Smooth muscle cell (in vitro differentiated cells): Measurements from ENCODE around the gene FBXW11. TPM values are rescaled to one million over a fixed set of nuclear protein-coding genes. Genes with fewer than 3 reads are reported as not detected.

Experiments
- DNase-seq: peaks from one replicate; lab custom pipeline; 2025; ENCODE audit not compliant: unreplicated experiment; lab: John Stamatoyannopoulos, UW
- H2AFZ ChIP-seq: fragments of 200-600 bp; sonication (generic); 2 replicates; pipeline ENCODE4 v1.6.0; 2016; ENCODE audit warnings: antibody characterized with exemption, low read depth, mild to moderate bottlenecking
- H3F3A ChIP-seq: fragments of 200-600 bp; sonication (generic); 2 replicates; pipeline ENCODE4 v1.6.0; 2017; ENCODE audit warnings: antibody characterized with exemption, low read depth
- H3K27ac ChIP-seq: fragments of 200-600 bp; sonication (generic); 2 replicates; pipeline ENCODE4 v1.5.1; 2016; ENCODE audit warnings: low read depth, mild to moderate bottlenecking
- H3K27me3 ChIP-seq: fragments of 200-600 bp; sonication (generic); 2 replicates; pipeline ENCODE4 v1.6.1; 2016; ENCODE audit warnings: low read depth, mild to moderate bottlenecking
- H3K36me3 ChIP-seq: fragments of 200-600 bp; sonication (generic); 2 replicates; pipeline ENCODE4 v1.5.1; 2016; ENCODE audit warnings: low read depth
- H3K4me1 ChIP-seq: fragments of 200-600 bp; sonication (generic); 2 replicates; pipeline ENCODE4 v1.5.1; 2016; ENCODE audit warnings: low read depth
- H3K4me2 ChIP-seq: fragments of 200-600 bp; sonication (generic); 2 replicates; pipeline ENCODE4 v1.6.0; 2016; ENCODE audit warnings: mild to moderate bottlenecking
- H3K4me3 ChIP-seq: fragments of 200-600 bp; sonication (generic); 2 replicates; pipeline ENCODE4 v1.5.1; 2016; ENCODE audit warnings: mild to moderate bottlenecking
- H3K79me2 ChIP-seq: fragments of 200-600 bp; sonication (generic); 2 replicates; pipeline ENCODE4 v1.6.0; 2016; ENCODE audit warnings: low read depth, mild to moderate bottlenecking
- H3K9ac ChIP-seq: fragments of 200-600 bp; sonication (generic); 2 replicates; pipeline ENCODE4 v1.6.0; 2016; ENCODE audit warnings: low read depth
- H3K9me3 ChIP-seq: fragments of 200-600 bp; sonication (generic); replicated peaks from 2 replicates; pipeline ENCODE4 v1.5.1; 2016; ENCODE audit warnings: low read depth
- H4K20me1 ChIP-seq: fragments of 200-600 bp; sonication (generic); 2 replicates; pipeline ENCODE4 v1.6.0; 2016; ENCODE audit warnings: low read depth
- CTCF ChIP-seq: fragments of 200-600 bp; sonication (generic); IDR thresholded peaks from 2 replicates; pipeline ENCODE4 v1.5.1; 2017; ENCODE audit warnings: borderline replicate concordance, mild to moderate bottlenecking, antibody characterized with exemption; ENCODE audit not compliant: insufficient read depth, poor library complexity, severe bottlenecking
- WGBS: methylation state at CpG from one replicate; pipeline ENCODE4 v1.1.7; 2016; ENCODE audit warnings: low lambda C conversion rate; 5-methylcytosine and 5-hydroxymethylcytosine counted together
- polyA plus RNA-seq: library from polyadenylated mRNA; unstranded; fragments of >200 nt; fragmentation: Nextera tagmentation; extraction: Ambion mirVana; gene quantifications from 2 replicates; pipeline ENCODE4 v1.2.1, GENCODE V29; 2016
- total RNA-seq: library from RNA; depleted of rRNA; stranded (reverse); fragments of >200 nt; gene quantifications from 2 replicates; pipeline ENCODE4 v1.2.3, GENCODE V29; 2014

FBXW11 gene
- total and polyA plus RNA-seq, 2 experiments from 2014 or later: 27.4 to 83.7 TPM

DNA sequence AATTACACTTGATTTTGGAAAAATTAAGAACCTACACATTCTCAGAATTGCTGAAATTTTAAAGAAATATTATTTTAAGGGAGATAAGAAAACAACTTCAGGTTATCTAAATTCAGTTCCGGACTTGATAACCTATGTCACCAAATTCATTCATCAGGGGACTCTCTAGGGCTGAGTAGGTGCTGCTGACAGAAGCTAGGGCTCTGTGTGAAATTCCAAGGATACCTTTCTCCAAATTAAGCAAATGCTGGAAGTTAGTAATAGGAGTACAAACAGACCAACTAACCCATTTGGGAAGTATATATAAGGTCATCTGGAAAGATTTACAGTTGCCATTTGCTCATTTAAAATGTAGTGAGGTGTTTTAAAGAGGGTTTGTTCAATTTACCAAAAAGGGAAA lies 136.5 kb downstream of the FBXW11 start:
- Histone ChIP-seq H3K36me3 (peaks cover 17% of the 10 kb centered on the region), H3K27me3 (no peaks in the 10 kb centered on the region), H4K20me1 (peaks cover 55% of the 10 kb centered on the region), H3K9ac (no peak overlapping the region), H3F3A (no peaks in the 10 kb centered on the region), H3K4me1 (no peaks in the 10 kb centered on the region), H3K79me2 (no peaks in the 10 kb centered on the region), H2AFZ (no peak overlapping the region), H3K4me2 (no peak overlapping the region), H3K4me3 (no peak overlapping the region), H3K27ac (no peak overlapping the region), H3K9me3 (no peaks in the 10 kb centered on the region)
- WGBS: 88% methylated on average over 1 of the region's 1 CpG
- TF ChIP-seq CTCF: no peak
- no peak for DNase-seq

DNA sequence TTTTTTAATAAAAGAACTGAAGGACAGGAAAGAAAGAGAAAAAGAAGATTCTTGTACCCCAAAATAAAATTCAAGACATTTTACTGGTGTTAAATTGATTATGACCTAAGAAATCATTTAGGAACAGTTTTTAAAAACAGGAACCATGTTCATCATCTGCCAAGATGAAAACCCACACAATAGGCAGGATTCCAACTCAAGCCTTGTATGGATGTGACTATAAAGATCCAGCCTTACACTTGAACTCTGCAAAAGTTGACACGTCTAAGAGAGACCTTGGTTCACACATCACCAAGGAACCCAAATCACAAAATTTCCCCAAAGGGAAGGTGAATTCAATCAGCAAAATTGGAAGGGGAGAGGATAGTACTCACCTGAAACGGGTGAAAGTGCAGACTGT lies 138.2 kb downstream of the FBXW11 start:
- Histone ChIP-seq H3K4me2 (no peak overlapping the region), H2AFZ (no peak overlapping the region), H4K20me1 (peaks cover 49% of the 10 kb centered on the region), H3F3A (no peaks in the 10 kb centered on the region), H3K9ac (no peak overlapping the region), H3K79me2 (no peaks in the 10 kb centered on the region), H3K4me1 (no peaks in the 10 kb centered on the region), H3K36me3 (peaks cover 17% of the 10 kb centered on the region), H3K4me3 (no peak overlapping the region), H3K9me3 (no peaks in the 10 kb centered on the region), H3K27me3 (no peaks in the 10 kb centered on the region), H3K27ac (no peak overlapping the region)
- no peak for DNase-seq
- 92% methylated on average over 2 of the region's 2 CpGs for WGBS
- TF ChIP-seq CTCF: no peak

DNA sequence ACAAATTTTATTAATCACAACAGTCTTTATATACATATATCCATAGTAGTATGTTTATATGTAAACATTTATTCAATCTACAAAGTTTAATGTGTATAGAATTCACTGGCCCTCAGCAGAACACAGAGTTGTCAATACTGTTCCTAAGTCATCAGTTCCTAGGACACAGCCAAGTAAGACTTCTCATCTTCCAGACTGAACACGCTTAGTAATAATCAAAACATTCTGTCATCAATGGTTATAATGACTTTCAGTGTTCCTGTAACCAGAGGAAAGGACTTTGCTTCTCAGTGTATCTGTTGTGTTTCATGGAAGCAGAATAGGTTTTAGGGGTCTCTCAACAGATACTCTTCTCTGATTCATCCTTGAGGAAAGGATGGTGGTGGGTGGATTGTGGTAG lies 138.7 kb downstream of the FBXW11 start:
- Histone ChIP-seq H2AFZ (no peak overlapping the region), H3K4me3 (no peak overlapping the region), H3K79me2 (no peaks in the 10 kb centered on the region), H3K4me2 (no peak overlapping the region), H3K4me1 (no peaks in the 10 kb centered on the region), H3K27ac (no peak overlapping the region), H3K36me3 (peaks cover 17% of the 10 kb centered on the region), H3K9ac (no peak overlapping the region), H3K27me3 (no peaks in the 10 kb centered on the region), H4K20me1 (peaks cover 49% of the 10 kb centered on the region), H3F3A (no peaks in the 10 kb centered on the region), H3K9me3 (no peaks in the 10 kb centered on the region)
- 84% methylated on average over 1 of the region's 1 CpG for WGBS
- TF ChIP-seq CTCF: no peak
- DNase-seq: no peak

DNA sequence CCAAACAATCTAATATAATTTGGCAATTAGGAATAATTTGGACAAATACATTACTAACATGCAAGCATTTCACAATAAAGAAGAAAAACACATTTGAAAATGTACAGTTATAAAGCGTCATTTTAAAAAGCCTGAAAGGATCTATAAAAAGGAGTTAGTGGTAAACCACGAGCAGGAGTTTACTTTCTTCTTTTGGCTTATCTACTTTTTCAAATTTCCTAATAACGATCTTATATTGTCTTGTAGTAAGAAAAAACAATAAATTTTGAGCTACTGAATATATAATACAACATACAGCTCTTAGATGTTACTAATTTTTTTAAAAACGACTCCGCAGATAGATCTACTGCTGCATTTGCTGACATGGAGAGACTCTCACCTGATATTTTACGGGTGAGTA lies 141.0 kb downstream of the FBXW11 start:
- Histone ChIP-seq H3F3A (no peaks in the 10 kb centered on the region), H3K9ac (no peak overlapping the region), H3K4me3 (no peak overlapping the region), H3K36me3 (peaks cover 13% of the 10 kb centered on the region), H4K20me1 (peaks cover 48% of the 10 kb centered on the region), H3K4me2 (no peak overlapping the region), H3K4me1 (no peaks in the 10 kb centered on the region), H3K27ac (no peak overlapping the region), H3K79me2 (no peaks in the 10 kb centered on the region), H3K27me3 (no peaks in the 10 kb centered on the region), H2AFZ (no peak overlapping the region), H3K9me3 (no peaks in the 10 kb centered on the region)
- DNase-seq: no peak
- no peak for TF ChIP-seq CTCF
- 90% methylated on average over 6 of the region's 6 CpGs for WGBS
